C4-2B (cell line): Measurements from ENCODE around the gene LDLRAD3.

Source experiments
- CTCF ChIP-seq: fragments of 450-650 bp; conservative IDR thresholded peaks from 2 replicates; pipeline ENCODE4 v1.5.1; 2017; ENCODE audit warnings: mild to moderate bottlenecking
- ZFX ChIP-seq: fragments of 450-650 bp; IDR thresholded peaks from 2 replicates; pipeline ENCODE4 v1.6.1; 2017

GRCh38 chr11:36230779-36231699 lies 287.2 kb downstream of the LDLRAD3 start:
- TF ChIP-seq CTCF = no peak
- no peak for TF ChIP-seq ZFX
